ENCODE results near the gene TRMT5. TPM values are rescaled to one million over a fixed set of nuclear protein-coding genes. Genes with fewer than 3 reads are reported as not detected.

Gene TRMT5
- 1 to 10 TPM; 8.8 to 10.0 TPM for total RNA-seq

GRCh38 chr14:60980811-60981632 is at the start of gene TRMT5, which contains the start of gene SLC38A6:
TSS of gene TRMT5 (minus strand) at chr14:60981079. CDS start at chr14:60980973, 106 bp downstream.
TSS of gene SLC38A6 (plus strand) at chr14:60981245. CDS start at chr14:60981278, 33 bp downstream.
- Histone ChIP-seq H3K9ac (ENCODE audit: low read depth in 2 of 2, low read length in 2 of 2) (peak within 1 kb of the TSS; percentile 82 to 84), H3K36me3 (no peaks in the 10 kb centered on the region), H3K4me3 (peak within 1 kb of the TSS; percentile 83), H3K9me3 (no peaks in the 10 kb centered on the region), H3K27ac (peak within 1 kb of the TSS; percentile 81), H3K4me1 (peaks cover 3% of the 10 kb centered on the region), H3K27me3 (no peaks in the 10 kb centered on the region)
- TF ChIP-seq CTCF (IDR thresholded peaks at IDR 0.05), result no peak
- intact Hi-C loops (cut with DNase I), result no loop called here
- DNase-seq, result peak; percentile 95

GRCh38 chr14:61026526-61026925 is 45.6 kb upstream of the TRMT5 start:
- no peak overlapping the region for H3K27ac ChIP-seq
- no peaks in the 10 kb centered on the region for H3K9me3 ChIP-seq
- H3K4me3 ChIP-seq, result no peak overlapping the region
- no peak overlapping the region for H3K9ac ChIP-seq (ENCODE audit: low read depth in 2 of 2, low read length in 2 of 2)
- no peaks in the 10 kb centered on the region for H3K4me1 ChIP-seq
- no peak for TF ChIP-seq CTCF (IDR thresholded peaks at IDR 0.05)
- H3K36me3 ChIP-seq, result no peaks in the 10 kb centered on the region
- intact Hi-C loops (cut with DNase I), result loop anchor here (5.0 to 10.0 kb wide), 4 partner anchors 226 to 399 kb away; partner anchors contain the start of gene SIX4
- no peak for DNase-seq
- H3K27me3 ChIP-seq, result no peaks in the 10 kb centered on the region

GRCh38 chr14:61025251-61026223 is 44.7 kb upstream of the TRMT5 start:
- Histone ChIP-seq H3K9me3 (no peaks in the 10 kb centered on the region), H3K36me3 (no peaks in the 10 kb centered on the region), H3K27me3 (no peaks in the 10 kb centered on the region), H3K27ac (no peak overlapping the region), H3K9ac (ENCODE audit: low read depth in 2 of 2, low read length in 2 of 2) (no peak overlapping the region), H3K4me3 (no peak overlapping the region), H3K4me1 (no peaks in the 10 kb centered on the region)
- TF ChIP-seq CTCF (IDR thresholded peaks at IDR 0.05), result peak; percentile 79
- peak; percentile 60 for DNase-seq
- intact Hi-C loops (cut with DNase I), result loop anchor here (5.0 to 10.0 kb wide), 4 partner anchors 227 to 398 kb away; partner anchors contain the start of gene SIX4

GRCh38 chr14:61019537-61019936 is 38.7 kb upstream of the TRMT5 start:
- H3K36me3 ChIP-seq, result no peaks in the 10 kb centered on the region

More at GRCh38 chr14:61019537-61019936, 38.7 kb upstream of the TRMT5 start:
- Histone ChIP-seq H3K4me3 (no peak overlapping the region), H3K27ac (no peak overlapping the region), H3K27me3 (no peaks in the 10 kb centered on the region), H3K4me1 (no peaks in the 10 kb centered on the region), H3K9me3 (no peaks in the 10 kb centered on the region), H3K9ac (ENCODE audit: low read depth in 2 of 2, low read length in 2 of 2) (no peak overlapping the region)
- intact Hi-C loops (cut with DNase I), result no loop called here
- TF ChIP-seq CTCF (IDR thresholded peaks at IDR 0.05), result no peak
- DNase-seq, result no peak
